G401.6 (cell line): Measurements from ENCODE around the gene HTRA2.
A peak's percentile ranks its signal among the peaks of the same experiment; 100 is the strongest.
"Not testable (repeated sequence)": the region's sequence is repeated elsewhere in the genome, so short reads cannot be mapped to it uniquely, and the experiment has no call there.

Experiments used
- FAIRE-seq: peaks from 2 replicates; lab custom pipeline; 2012; peaks lifted over from hg19 to GRCh38; lab: Jason Lieb, UNC

HTRA2 gene

DNA sequence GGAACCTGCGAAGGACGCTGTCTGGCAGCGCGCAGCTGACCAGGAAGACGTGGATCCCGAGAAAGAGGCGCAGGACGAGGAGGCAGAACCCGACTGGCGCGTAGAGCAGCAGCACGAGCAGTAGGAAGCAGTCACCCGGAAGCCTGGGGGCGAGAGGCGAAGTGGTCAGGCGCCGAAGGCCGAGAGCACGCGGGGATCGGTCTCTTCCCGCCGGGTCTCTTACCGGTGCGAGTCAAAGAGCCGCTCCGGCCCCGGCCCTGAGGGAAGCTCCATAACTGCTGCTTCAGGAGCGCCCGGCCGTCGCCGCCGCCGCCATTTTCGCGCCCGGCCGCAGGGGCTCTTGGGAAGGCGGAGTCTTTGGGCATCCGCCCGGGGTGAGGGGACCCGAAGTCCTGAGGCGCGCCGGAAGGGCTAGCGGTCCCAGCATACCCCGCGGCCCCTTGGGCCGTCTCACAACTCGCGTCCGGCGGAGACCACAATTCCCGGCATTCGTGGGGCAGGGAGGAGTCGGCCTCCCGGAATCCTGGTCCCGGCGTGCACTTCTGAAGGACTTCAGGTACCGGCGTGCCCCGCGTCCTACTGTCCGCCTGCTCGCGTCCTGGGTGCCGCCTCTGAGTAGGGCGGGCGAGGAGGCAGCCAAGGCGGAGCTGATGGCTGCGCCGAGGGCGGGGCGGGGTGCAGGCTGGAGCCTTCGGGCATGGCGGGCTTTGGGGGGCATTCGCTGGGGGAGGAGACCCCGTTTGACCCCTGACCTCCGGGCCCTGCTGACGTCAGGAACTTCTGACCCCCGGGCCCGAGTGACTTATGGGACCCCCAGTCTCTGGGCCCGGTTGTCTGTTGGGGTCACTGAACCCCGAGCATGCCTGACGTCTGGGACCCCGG lies at the start of gene HTRA2, which contains the start of gene AUP1:
Gene HTRA2 (plus strand): TSS at position 577 of the 882 bp plus-strand sequence. CDS start 74 bp downstream, at position 651.
Gene AUP1 (minus strand): TSS at position 350 of the 882 bp plus-strand sequence. CDS start 77 bp downstream, at position 273.
- peak; percentile 97 for FAIRE-seq

DNA sequence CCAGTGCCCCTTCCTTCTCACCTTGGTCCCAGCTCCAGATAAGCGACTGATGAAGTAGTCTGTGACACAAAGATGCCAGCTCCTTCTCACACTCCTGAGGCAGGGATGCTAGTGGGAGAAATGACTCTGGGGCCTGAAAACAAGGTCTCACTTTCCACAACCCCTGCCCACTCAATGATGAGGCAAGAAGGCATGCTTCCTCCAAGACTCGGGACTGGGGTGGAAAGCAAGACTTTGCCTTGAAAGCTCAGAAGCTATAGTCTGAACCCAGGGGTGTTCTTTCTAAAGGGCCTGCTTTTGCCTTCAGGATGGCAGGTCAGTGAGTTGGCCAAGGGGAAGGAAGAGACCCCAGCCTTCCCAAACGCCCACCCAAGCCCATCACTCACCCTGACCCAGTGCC lies 48.3 kb upstream of the HTRA2 start:
- no peak for FAIRE-seq

DNA sequence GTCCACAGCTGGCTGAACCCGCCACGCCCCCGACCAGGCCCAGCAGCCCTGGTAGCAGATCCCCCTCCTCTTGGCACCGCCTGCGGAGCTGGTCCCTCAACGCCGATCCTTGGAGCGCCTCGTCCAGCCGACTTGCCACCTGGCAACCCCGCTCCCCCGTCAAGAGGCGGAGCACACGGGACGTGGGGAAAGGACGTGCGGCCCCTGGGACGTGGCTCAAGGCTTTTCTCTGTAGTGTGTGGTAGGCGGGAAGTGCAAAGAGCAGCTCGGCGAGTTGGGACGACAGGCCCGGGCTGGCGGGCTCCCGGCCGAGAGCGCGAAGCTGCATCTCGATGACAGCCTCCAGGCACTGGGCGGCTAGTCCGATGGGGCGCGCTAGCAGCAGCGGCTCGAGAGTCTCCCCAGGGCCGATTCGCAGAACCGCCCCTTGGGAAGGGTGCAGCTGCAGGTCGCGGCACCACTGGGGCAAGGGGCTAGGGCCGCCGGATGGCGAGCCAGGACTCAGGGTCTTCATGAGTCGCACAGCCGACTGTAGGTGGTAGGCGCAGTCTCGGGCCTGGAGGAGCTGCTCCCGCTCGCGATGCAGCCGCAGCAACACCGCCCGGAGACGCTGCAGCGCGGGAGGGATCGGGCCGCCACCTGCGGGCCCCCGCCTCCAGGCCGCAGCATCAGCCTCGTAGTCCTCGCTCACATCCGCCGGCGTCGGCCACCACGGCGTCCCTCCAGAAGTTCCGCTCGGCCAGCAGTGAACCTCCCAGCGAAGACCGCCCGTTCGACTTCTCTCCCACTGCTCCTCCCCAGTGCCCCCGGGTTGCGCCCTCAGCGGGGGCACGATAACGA lies 47.6 kb upstream of the HTRA2 start:
- FAIRE-seq, result no peak

DNA sequence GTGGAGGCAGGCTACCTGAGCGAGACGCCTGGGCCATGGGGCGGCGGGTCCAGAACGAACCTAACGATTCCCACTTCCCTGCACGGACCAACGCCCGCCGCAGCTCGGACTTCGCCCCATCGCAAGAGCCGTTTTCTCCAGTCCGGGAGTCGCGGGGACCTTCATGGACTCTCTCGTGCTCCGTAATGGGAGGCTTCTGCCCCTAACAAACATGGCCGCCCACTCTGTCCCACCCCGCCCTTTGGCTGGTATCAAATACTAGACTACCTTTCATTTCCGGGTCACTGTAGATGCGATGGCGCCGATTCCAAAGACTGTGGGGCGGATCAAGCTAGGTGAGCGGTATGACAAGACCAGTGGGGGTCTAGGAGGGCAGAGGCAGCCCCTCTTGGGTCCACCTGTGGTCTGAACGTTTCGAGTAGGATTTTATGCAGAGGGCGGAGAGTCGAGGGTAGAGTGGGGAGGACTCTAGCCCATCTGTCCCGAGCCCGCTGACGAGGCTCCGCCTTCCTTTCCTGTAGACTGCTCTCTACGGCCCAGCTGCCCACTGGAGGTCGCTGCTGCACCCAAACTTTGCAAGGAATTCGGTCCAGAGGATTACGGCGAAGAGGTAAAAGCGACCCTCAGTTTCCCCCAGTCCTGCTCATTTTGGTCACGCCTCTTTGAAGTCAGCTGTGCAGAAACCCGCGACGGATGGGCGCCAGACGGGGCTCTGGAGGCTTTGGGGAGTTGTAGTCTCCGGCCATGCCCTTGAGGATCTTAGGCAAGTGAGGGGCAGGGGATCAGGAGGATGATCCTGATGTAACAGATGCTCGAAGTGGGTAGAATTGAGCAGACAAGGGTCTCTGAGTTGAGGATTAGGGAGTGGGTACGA lies 46.7 kb upstream of the HTRA2 start, which contains the start of the genes CCDC142 and TTC31:
Gene CCDC142 (minus strand): TSS at position 198 of the 874 bp plus-strand sequence. CDS start 161 bp downstream, at position 37.
Gene TTC31 (plus strand): TSS at position 281 of the 874 bp plus-strand sequence. CDS start 15 bp downstream, at position 296.
- FAIRE-seq, result peak; percentile 91

DNA sequence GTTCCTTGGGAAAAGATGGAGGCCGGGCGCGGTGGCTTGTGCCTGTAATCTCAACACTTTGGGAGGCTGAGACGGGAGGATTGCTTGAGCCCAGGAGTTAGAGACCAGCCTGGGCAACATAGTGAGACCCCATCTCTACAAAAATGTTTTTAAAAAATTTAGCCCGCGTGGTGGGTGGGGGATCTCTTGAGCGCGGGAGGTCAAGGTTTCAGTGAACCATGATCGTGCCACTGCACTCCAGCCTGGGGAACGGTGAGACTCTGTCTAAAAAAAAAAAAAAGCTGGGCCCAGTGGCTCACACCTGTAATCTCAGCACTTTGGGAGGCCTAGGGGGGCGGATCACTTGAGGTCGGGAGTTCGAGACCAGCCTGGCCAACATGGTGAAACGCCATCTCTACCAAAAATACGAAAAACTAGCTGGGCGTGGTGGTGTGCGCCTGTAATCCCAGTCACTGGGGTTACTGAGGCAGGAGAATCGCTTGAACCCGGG lies 46.0 kb upstream of the HTRA2 start:
- not testable (repeated sequence) for FAIRE-seq

DNA sequence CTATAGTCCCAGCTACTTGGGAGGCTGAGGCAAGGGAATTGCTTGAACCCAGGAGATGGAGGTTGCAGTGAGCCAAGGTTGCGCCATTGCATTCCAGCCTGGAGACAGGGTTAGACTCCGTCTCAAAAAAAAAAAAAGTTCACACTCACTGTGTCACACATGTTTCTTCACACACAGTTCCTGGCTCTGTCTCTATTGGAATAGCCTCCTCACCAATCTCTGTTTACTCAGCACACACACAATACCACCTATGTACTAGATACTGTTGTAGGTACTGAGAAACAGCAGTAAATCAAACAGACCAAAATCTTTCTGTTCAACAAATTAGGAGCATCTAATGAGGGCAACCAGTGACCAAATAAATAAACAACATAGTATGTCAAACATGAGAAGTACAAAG lies 43.6 kb upstream of the HTRA2 start:
- FAIRE-seq, result no peak

DNA sequence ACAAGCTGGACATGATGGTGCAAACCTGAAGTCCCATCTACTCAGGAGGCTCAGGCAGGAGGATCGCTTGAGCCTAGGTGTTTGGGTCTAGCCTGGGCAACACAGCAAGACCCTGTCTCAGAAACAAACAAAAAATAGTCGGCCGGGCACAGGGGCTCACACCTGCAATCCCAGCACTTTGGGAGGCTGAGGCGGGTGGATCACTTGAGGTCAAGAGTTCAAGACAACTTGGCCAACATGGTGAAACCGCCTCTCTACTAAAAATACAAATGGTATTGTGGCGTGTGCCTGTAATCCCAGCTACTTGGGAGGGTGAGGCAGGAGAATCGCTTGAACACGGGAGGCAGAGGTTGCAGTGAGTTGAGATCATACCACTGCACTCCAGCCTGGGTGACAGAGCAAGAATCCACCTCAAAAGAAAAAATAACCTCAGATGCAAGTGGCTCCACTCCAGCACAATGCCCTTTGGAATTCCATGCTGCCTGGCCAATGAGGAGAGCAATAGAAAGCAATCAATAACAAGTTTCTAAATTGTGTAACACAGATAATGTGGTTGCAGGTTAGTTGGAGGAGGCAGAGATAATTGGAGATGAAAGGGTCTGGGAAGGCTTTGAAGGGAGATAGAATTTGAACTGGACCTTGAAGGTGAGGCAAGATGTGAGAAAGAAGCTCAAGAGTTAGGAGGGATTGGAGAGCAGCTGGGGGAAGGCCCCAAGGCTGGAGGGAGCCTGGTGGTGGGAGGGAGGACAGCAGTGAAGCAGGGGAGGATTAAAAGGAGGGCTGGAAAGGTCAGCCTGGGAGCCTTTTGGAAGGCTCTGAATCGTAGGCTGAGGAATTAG lies 40.9 kb upstream of the HTRA2 start:
- no peak for FAIRE-seq

DNA sequence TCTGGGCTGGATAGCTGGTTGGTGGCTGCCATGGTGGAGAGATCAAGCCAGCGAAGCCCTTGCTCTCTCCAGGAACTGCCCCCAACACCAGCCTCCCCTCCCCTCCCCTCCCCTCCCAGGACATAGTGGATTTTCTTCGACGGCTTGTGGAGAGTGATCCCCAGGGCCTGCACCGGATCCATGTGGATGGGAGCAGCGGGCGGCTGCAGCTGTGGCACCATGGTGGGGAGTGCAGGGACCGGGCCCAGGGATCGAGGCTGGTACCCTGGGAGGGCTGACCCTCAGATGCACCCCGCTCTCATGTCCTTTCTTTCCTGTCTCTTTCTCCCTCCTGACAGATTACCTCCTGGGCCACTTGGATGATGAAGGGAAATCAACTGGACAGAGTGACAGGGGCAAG lies 39.8 kb upstream of the HTRA2 start:
- FAIRE-seq, result no peak

DNA sequence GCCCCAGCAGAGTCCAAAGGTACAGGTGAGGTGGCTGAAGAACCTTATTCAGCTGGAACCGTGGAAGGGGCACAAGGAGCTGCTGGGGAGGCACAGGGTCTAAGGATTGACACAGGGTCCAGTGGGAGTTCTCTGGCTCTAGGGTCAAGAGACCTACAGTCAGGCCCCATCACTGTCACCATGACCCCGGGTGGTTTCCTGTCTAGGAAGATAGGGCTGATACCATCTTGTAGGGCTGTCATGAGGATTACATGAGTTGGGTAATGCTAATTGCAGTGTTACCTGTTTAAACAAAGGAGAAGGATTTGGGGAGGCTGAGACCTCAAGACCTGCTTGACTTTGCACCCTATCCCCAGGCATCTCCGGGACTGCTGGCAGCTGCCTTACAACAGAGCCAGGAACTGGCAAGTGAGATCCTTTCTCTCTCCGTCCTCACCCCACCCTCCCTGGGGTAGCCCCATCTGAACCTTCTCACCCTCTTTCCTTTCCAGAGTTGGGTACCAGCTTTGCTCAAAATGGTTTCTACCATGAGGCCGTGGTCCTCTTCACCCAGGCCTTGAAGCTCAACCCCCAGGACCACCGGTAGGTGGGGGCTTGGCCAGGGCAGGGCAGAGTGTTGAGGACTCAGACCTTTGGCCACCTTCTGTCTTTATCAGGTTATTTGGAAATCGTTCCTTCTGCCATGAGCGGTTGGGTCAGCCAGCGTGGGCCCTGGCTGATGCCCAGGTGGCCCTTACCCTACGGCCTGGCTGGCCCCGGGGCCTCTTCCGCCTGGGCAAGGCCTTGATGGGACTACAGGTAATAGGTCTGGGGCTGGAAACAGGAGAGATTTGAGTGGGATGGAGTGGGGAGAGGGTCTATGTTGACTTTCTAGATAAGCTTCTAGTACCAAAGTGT lies 37.8 kb upstream of the HTRA2 start:
- FAIRE-seq, result no peak

DNA sequence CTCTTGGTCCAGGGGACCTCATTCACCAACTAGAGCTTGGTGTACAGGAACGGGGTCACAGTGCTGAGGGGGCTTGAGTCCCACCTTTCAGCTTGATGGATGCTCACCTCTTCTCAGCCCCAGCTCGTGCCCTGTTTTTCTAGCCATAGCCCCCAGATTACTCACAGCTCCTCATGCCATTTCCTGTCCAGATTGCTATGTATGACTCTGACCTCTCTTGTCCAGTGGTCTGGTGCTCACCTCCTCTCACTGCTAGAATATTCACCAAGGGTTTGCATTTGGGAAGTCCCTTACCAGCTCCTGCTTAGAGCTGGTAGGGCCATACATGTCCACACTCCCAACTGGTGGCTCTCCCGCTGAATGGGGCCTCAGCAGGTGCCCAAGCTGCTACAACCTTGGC lies 36.2 kb upstream of the HTRA2 start:
- FAIRE-seq, result no peak

DNA sequence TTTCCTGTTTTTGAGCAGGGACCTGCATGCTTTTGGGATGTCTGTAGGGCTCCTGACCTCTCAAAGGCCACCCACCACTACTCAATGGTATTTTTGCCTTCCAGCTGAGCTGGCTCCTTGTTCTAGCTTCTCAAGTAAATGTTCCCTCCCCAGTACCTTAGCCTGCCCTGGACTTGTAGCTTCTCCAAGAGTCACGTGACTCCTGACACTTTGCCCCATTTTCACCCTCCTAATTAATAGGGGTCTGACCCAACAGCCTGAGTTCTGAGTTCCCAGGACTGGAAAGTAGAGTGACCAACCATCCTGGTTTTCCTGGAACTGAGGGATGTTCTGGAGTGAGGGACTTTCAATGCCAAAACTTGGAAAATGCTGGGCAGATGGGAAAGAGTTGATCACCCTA lies 34.3 kb upstream of the HTRA2 start:
- no peak for FAIRE-seq

DNA sequence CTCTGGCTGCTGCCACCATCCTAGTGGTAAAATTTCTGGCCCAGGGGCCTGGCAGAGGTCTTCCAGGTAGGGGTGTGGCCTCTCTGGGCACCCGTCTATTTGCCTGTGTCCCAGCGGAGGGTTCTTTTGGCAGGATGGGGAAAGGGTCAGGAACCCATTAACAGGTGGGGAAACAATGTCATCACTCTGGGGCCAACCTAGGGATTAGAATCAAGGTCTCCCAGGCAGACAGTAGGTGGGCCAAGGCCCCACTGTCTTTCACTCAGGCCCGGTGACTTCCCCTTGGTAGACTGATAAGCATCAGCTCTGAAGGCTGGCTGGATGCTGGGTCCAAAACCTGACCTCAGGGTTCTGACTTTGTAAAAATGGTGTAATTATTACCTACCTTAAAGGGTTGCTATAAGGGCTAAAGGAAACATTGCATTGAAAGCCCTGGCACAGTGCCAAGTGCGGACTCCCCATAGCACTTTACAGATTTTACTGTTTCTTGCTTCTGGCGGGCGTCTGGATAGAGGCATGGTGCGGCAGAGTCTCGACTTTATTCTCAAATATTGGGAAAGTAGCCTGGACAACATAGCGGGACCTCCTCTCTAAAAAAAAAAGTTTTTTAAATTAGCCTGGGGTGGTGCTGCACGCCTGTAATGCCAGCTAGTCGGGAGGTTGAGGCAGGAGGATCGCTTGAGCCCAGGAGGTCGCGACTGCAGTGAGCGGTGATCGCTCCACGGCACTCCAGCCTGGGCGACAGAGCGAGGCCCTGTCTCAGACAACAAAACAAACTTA lies 32.5 kb upstream of the HTRA2 start:
- no peak for FAIRE-seq

DNA sequence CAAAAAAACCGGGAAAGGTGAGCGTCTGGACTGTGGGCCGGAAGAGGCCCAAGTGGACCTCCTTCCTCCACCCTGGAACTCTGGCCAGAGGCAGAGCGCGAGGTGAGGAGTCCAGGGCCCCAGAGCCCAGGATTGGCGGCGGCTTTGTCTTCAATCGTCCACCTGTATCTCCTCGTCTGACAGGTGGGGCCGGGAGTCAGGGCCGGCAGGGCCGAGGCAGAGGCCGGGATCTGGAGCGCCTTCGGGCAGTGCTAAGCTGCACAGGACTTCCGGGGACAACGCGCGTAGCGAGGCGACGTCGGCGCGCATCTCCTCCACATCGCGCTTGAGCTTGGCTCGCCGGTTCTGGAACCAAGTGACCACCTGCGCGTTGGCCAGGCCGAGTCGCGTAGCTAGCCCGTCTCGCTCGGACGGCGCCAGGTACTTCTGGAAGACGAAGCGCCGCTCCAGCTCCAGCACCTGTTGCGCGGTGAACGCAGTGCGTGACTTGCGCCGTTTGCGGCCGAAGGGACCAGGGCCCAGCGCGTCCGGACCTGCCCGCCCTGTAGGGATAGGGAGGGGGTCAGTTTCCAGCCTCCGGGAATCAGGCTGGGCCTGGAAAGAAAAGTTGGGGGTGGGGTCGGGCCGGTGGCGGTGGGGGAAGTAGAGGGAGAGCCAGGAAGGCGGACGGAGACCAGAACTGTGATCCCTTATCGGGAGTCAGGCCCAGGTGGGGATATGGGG lies 31.8 kb upstream of the HTRA2 start:
- no peak for FAIRE-seq

DNA sequence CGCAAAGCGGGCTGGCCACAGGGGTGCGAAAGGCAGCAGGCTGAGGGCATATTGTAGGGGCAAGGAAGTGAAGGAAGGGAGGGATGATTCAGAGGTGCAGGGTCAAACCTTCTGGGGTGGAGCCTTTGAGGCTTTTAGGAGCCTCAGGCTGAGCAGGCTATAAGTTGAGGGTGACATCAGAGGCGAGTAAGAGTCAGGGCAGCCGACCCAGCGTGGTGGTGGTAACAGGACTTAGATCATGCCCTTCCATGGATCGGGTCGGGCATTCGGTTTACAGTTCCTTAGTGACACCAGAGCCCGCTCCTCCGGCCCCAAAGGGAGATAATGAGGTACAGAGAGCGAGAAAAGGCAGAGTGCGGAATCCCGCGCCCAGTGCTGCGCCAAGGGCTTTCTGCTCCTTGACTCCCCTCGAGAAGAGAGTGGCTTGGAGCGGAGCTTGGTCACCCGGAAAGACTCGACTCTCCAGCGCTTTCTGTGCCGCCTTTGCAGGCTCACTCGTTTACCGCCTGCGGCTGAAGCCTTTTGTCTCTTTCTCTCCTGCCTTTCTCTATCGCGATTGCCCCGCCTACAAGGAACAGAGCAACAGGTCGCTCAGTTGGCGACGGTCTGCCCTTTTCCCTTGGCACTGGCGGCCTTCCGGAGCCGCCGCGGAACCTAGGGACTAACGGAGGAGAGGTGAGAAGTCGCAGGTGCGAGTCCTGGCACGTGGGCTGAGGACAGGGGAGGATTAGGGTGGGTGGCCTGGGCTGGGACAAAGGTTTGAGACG lies 31.1 kb upstream of the HTRA2 start:
- no peak for FAIRE-seq

DNA sequence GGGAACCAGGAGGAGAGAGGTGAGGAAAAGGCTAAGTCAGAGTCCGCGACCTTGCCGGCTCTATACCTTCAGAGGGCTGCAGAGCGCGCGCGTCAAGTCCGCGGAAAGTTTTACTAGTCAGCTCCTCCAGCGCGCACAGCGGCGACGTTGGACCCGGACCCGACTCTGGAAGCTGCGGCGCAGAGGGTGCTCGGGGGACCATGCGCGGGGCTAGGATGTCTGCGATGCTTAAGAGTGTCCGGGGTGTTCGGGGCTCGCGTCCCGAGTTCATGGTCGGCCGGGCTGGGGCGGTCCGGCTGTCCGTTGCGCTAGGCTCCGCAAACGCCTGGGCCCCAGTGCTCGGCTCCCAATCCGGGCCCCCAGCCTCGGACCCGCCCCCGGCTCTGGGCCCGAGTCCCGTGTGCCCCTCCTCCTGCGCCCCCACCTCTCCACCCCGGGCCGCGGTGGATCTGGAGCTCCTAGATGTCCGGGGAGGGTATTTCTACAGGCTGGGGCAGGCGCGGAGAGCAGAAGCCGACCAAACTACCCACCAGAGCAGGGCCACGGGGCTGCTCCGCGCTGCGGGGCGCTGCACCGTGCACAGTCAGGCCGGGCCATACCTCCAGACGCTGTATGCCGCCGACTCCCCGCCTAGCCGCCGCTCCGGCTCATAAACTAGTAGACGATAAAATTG lies 30.3 kb upstream of the HTRA2 start, which contains the start of gene LBX2:
Gene LBX2 (minus strand): TSS at position 337 of the 673 bp plus-strand sequence. CDS start 66 bp downstream, at position 271.
- FAIRE-seq, result no peak

DNA sequence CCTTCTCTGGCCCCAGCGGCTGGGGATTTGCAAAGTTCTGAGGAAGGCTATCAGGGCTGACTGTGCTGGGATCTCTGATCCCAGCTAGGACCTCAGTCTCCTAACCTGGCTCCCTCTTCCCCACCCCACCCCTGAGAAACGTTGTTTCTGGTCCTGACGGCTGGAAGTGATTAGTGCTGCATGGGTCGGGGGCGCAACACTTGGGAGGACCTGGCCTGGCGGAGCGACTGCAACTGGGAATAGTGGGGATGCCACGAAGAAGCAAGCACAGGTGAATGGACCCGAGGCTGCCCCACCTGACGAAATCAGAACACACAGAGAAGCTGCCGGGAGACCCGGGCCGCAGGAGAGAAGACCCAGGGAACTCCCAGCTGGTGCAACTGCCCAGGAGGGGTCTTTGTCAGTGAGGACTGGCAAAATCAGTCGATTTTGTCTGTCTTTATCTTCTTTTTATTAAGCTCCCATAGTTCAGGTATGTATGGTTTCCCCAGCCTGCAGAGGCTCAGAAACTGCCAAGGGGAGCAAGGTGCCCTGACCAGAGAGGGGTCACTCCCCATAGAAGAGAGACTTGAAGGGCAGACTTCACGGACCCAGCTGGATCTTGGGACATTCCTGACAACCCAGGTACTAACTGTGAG lies 29.7 kb upstream of the HTRA2 start:
- FAIRE-seq, result no peak
